H9 (cell line): ENCODE results near the gene ERCC6L2. TPM values are rescaled to one million over a fixed set of nuclear protein-coding genes. Genes with fewer than 3 reads are reported as not detected.
A peak's percentile ranks its signal among the peaks of the same experiment; 100 is the strongest.

Source experiments
- DNase-seq: peaks from one replicate; pipeline ENCODE4 v3.0.0-alpha.2; 2017
- H2AFZ ChIP-seq: one replicate; pipeline ENCODE4 v1.6.1; 2013; ENCODE audit warnings: mild to moderate bottlenecking, low read length, control low read depth, moderate library complexity
- H2AK5ac ChIP-seq: 2 replicates; pipeline ENCODE4 v1.6.1; 2013; ENCODE audit warnings: low read length, control low read depth, mixed read lengths; ENCODE audit not compliant: insufficient read length
- H2BK120ac ChIP-seq: one replicate; pipeline ENCODE4 v1.6.1; 2013; ENCODE audit warnings: low read depth, mild to moderate bottlenecking, low read length, control low read depth, inconsistent platforms; ENCODE audit not compliant: poor library complexity, severe bottlenecking
- H2BK12ac ChIP-seq: 2 replicates; pipeline ENCODE4 v1.6.1; 2013; ENCODE audit warnings: low read length, control low read depth, mixed read lengths, low read depth; ENCODE audit not compliant: insufficient read length
- H2BK15ac ChIP-seq: 2 replicates; pipeline ENCODE4 v1.6.1; 2013; ENCODE audit warnings: low read depth, low read length, control low read depth
- H2BK20ac ChIP-seq: one replicate; pipeline ENCODE4 v1.6.1; 2013; ENCODE audit warnings: low read depth, mild to moderate bottlenecking, low read length, control low read depth, inconsistent platforms; ENCODE audit not compliant: poor library complexity, severe bottlenecking
- H2BK5ac ChIP-seq: 2 replicates; pipeline ENCODE4 v1.6.1; 2013; ENCODE audit warnings: low read length, control low read depth, mixed read lengths; ENCODE audit not compliant: insufficient read length
- H3K14ac ChIP-seq: 2 replicates; pipeline ENCODE4 v1.6.1; 2013; ENCODE audit warnings: low read length, control low read depth; ENCODE audit not compliant: insufficient read depth
- H3K18ac ChIP-seq: 2 replicates; pipeline ENCODE4 v1.6.1; 2013; ENCODE audit warnings: low read depth, mild to moderate bottlenecking, mixed read lengths, low read length, control low read depth; ENCODE audit not compliant: insufficient read length
- H3K23ac ChIP-seq: 2 replicates; pipeline ENCODE4 v1.6.1; 2013; ENCODE audit warnings: low read length, control low read depth, mixed read lengths, low read depth; ENCODE audit not compliant: insufficient read length
- H3K23me2 ChIP-seq: 2 replicates; pipeline ENCODE4 v1.6.1; 2013; ENCODE audit warnings: low read depth, mild to moderate bottlenecking, mixed read lengths, low read length, control low read depth; ENCODE audit not compliant: insufficient read length, poor library complexity, severe bottlenecking
- H3K27ac ChIP-seq: 2 replicates; pipeline ENCODE4 v1.5.1; 2013; ENCODE audit warnings: low read length, control low read depth, mixed read lengths, low read depth; ENCODE audit not compliant: insufficient read length
- H3K27me3 ChIP-seq: 2 replicates; pipeline ENCODE4 v1.6.1; 2013; ENCODE audit warnings: low read length, control low read depth, inconsistent platforms; ENCODE audit not compliant: insufficient read depth
- H3K4ac ChIP-seq: 2 replicates; pipeline ENCODE4 v1.6.1; 2013; ENCODE audit warnings: low read depth, mild to moderate bottlenecking, control low read depth, inconsistent platforms, low read length, moderate library complexity
- H3K4me1 ChIP-seq: 2 replicates; pipeline ENCODE4 v1.6.1; 2013; ENCODE audit warnings: low read length, control low read depth, inconsistent platforms; ENCODE audit not compliant: insufficient read depth
- H3K4me2 ChIP-seq: 2 replicates; pipeline ENCODE4 v1.6.1; 2013; ENCODE audit warnings: low read length, control low read depth, mixed read lengths; ENCODE audit not compliant: insufficient read length, insufficient read depth
- H3K56ac ChIP-seq: 2 replicates; pipeline ENCODE4 v1.6.1; 2013; ENCODE audit warnings: low read depth, mild to moderate bottlenecking, mixed read lengths, low read length, control low read depth; ENCODE audit not compliant: insufficient read length
- H3K79me1 ChIP-seq: 2 replicates; pipeline ENCODE4 v1.6.1; 2013; ENCODE audit warnings: low read depth, mild to moderate bottlenecking, moderate library complexity, low read length, control low read depth, inconsistent platforms; ENCODE audit not compliant: insufficient read depth, poor library complexity, severe bottlenecking
- H3K79me2 ChIP-seq: 2 replicates; pipeline ENCODE4 v1.6.1; 2013; ENCODE audit warnings: low read length, control low read depth, inconsistent platforms; ENCODE audit not compliant: insufficient read depth
- H3K9ac ChIP-seq: 2 replicates; pipeline ENCODE4 v1.6.1; 2013; ENCODE audit warnings: low read length, control low read depth, mixed read lengths; ENCODE audit not compliant: insufficient read length; ENCODE audit errors: extremely low read depth
- H3K9me3 ChIP-seq: one replicate; pipeline ENCODE4 v1.6.1; 2013; ENCODE audit warnings: low read depth, low read length, inconsistent platforms; ENCODE audit not compliant: control insufficient read depth
- H3T11ph ChIP-seq: one replicate; pipeline ENCODE4 v1.6.1; 2013; ENCODE audit warnings: mild to moderate bottlenecking, low read length, control low read depth, inconsistent platforms
- H4K20me1 ChIP-seq: one replicate; pipeline ENCODE4 v1.6.1; 2013; ENCODE audit not compliant: control insufficient read depth, insufficient read length, insufficient read depth
- H4K5ac ChIP-seq: 2 replicates; pipeline ENCODE4 v1.6.1; 2013; ENCODE audit warnings: low read depth, mild to moderate bottlenecking, mixed read lengths, low read length, control low read depth; ENCODE audit not compliant: insufficient read length
- H4K8ac ChIP-seq: replicated peaks from 2 replicates; pipeline ENCODE4 v1.6.1; 2013; ENCODE audit warnings: low read length, control low read depth, mixed read lengths, low read depth; ENCODE audit not compliant: insufficient read length
- H4K91ac ChIP-seq: 2 replicates; pipeline ENCODE4 v1.6.1; 2013; ENCODE audit warnings: low read depth, mild to moderate bottlenecking, moderate library complexity, mixed read lengths, low read length, control low read depth; ENCODE audit not compliant: insufficient read length
- H3K27ac Mint-ChIP-seq, 3 experiments: 2 replicates in 2 of 3; 3 replicates in 1 of 3; pipeline ENCODE4 v1.8.0; 2020 to 2021; ENCODE audit warnings: mixed read lengths in 3 of 3, mild to moderate bottlenecking in 1 of 3, moderate library complexity in 1 of 3
- H3K27me3 Mint-ChIP-seq: 2 replicates; pipeline ENCODE4 v1.8.0; 2021; ENCODE audit warnings: low read depth, mild to moderate bottlenecking, moderate library complexity, mixed read lengths
- H3K36me3 Mint-ChIP-seq, 3 experiments: 2 replicates in 2 of 3; 3 replicates in 1 of 3; pipeline ENCODE4 v1.8.0; 2020 to 2021; ENCODE audit warnings: low read depth in 3 of 3, mixed read lengths in 3 of 3; ENCODE audit not compliant: insufficient read depth in 1 of 3
- H3K4me1 Mint-ChIP-seq, 2 experiments: 2 replicates each; pipeline ENCODE4 v1.8.0; 2020; ENCODE audit warnings: mixed read lengths in 2 of 2
- H3K4me3 Mint-ChIP-seq, 2 experiments: 2 replicates in 1 of 2; 3 replicates in 1 of 2; pipeline ENCODE4 v1.8.0; 2020 to 2021; ENCODE audit warnings: mild to moderate bottlenecking in 2 of 2, mixed read lengths in 2 of 2, moderate library complexity in 1 of 2
- H3K9me3 Mint-ChIP-seq, 2 experiments: 2 replicates in 1 of 2; 3 replicates in 1 of 2; pipeline ENCODE4 v1.8.0; 2020; ENCODE audit warnings: mild to moderate bottlenecking in 2 of 2, mixed read lengths in 2 of 2, moderate library complexity in 1 of 2
- CTCF ChIP-seq: fragments of 200-600 bp; sonication (generic); conservative IDR thresholded peaks from 3 replicates; pipeline ENCODE4 v1.8.0; 2021; ENCODE audit warnings: antibody characterized with exemption, mild to moderate bottlenecking
- WGBS: extraction: QIAGEN DNeasy Blood & Tissue Kit; methylation state at CpG from one replicate; pipeline ENCODE4 v1.1.7; 2013; ENCODE audit warnings: missing lambda C conversion rate, low lambda C conversion rate, mixed read lengths; ENCODE audit not compliant: insufficient read length; ENCODE audit errors: extremely low coverage; 5-methylcytosine and 5-hydroxymethylcytosine counted together
- total RNA-seq: library from RNA; stranded (reverse); gene quantifications from 2 replicates; pipeline ENCODE4 v1.2.1, GENCODE V29; 2021

Gene ERCC6L2
- total RNA-seq, 1 experiment from 2014 or later, result 57.7 TPM

DNA sequence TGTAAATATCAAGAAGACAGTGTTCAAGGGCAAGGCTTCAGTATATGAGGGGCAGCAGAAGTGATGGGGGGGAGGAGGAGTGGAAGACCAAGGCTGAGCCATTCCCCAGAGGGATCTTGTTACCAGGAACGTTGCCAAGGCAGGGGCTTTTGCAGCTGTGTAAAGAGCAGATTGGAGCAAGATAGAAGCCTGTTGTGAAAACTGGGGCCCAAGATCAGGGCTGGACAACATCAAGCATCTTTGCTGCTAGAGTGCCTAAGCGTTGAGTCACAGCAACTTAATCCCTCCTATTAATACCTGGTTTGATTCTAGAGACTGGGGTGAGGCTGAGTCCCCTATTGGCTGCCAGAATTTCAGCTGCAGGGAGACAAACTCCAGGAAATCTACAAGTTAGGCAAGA is 18.4 kb upstream of the ERCC6L2 start:
- H3K27ac Mint-ChIP-seq, result 0 out of 7 replicates have a peak overlapping the region, but pooled peaks of 1 of the 3 experiments have one; percentile 8
- no peak overlapping the region for H3K4ac ChIP-seq
- no peaks in the 10 kb centered on the region for H3K9me3 ChIP-seq
- H3K23ac ChIP-seq, result no peak overlapping the region
- H3K56ac ChIP-seq, result no peak overlapping the region
- TF ChIP-seq CTCF, result no peak
- H3K27me3 ChIP-seq, result no peaks in the 10 kb centered on the region
- no peak overlapping the region for H2BK12ac ChIP-seq
- no peaks in the 10 kb centered on the region for H3K4me1 ChIP-seq
- no peak overlapping the region for H4K5ac ChIP-seq
- H4K8ac ChIP-seq, result no peak overlapping the region
- H3K79me2 ChIP-seq, result no peaks in the 10 kb centered on the region
- H2BK120ac ChIP-seq, result no peak overlapping the region
- no peak overlapping the region for H2BK5ac ChIP-seq
- no peaks in the 10 kb centered on the region for H3K23me2 ChIP-seq
- no peak overlapping the region for H3K9ac ChIP-seq
- H3K18ac ChIP-seq, result no peak overlapping the region
- H3K14ac ChIP-seq, result no peak overlapping the region
- no peak for DNase-seq
- H2AK5ac ChIP-seq, result no peak overlapping the region
- H3K4me1 Mint-ChIP-seq, result peaks cover 10 to 11% of the 10 kb centered on the region in 2 experiments; a peak in 3 of 4 replicates
- no CpG with 5 or more reads among the region's 2 CpGs for WGBS
- no peak overlapping the region for H3T11ph ChIP-seq
- no peak overlapping the region for H3K27ac ChIP-seq
- no peak overlapping the region for H3K4me2 ChIP-seq
- H3K27me3 Mint-ChIP-seq, result no peaks in the 10 kb centered on the region
- peaks cover 0 to 3% (median 0%) of the 10 kb centered on the region in 3 experiments; a peak in 2 of 7 replicates for H3K36me3 Mint-ChIP-seq
- no peak overlapping the region for H2BK20ac ChIP-seq
- no peak overlapping the region for H2BK15ac ChIP-seq
- no peak overlapping the region for H4K91ac ChIP-seq
- no peak overlapping the region for H2AFZ ChIP-seq
- no peaks in the 10 kb centered on the region for H3K79me1 ChIP-seq
- H4K20me1 ChIP-seq, result no peaks in the 10 kb centered on the region
- H3K4me3 Mint-ChIP-seq, result no peak overlapping the region
- peaks cover under 1 to 1% of the 10 kb centered on the region in 2 experiments; a peak in 2 of 5 replicates for H3K9me3 Mint-ChIP-seq
